ENCODE data around the gene CREM. TPM values are rescaled to one million over a fixed set of nuclear protein-coding genes. Genes with fewer than 3 reads are reported as not detected.

Gene CREM
- total and polyA plus RNA-seq, 8 donors, result 8.5 to 21.9 (median 12.1) TPM

DNA sequence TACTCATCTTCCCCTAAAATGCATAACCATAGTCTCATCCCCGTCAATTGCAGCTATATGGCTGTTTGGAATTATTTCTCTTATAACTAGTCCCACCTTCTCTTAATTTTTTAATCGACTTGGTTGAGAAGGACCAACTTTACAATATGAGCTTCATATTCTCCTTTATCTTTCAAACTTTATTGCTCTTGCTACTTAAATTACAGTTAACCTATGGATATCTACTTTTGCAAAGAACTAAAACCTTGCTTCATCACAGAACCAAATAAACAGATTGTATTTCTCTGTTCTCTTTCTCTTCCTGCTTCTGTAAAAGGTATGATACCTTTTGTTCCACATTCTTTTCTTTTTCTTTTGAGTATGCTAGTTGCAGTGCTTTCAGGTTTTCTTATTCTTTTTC lies 6.1 kb downstream of the CREM start:
- Histone ChIP-seq H3K4me3 (no peak overlapping the region), H3K36me3 (no peaks in the 10 kb centered on the region), H3K9me3 (no peaks in the 10 kb centered on the region), H3K27ac (no peak overlapping the region), H3K27me3 (no peaks in the 10 kb centered on the region), H3K4me1 (peaks cover 5 to 21% (median 8%) of the 10 kb centered on the region in 3 donors)
- ATAC-seq (no peak), DNase-seq (no peak), FAIRE-seq (no peak)
- TF ChIP-seq, protein P1, sequence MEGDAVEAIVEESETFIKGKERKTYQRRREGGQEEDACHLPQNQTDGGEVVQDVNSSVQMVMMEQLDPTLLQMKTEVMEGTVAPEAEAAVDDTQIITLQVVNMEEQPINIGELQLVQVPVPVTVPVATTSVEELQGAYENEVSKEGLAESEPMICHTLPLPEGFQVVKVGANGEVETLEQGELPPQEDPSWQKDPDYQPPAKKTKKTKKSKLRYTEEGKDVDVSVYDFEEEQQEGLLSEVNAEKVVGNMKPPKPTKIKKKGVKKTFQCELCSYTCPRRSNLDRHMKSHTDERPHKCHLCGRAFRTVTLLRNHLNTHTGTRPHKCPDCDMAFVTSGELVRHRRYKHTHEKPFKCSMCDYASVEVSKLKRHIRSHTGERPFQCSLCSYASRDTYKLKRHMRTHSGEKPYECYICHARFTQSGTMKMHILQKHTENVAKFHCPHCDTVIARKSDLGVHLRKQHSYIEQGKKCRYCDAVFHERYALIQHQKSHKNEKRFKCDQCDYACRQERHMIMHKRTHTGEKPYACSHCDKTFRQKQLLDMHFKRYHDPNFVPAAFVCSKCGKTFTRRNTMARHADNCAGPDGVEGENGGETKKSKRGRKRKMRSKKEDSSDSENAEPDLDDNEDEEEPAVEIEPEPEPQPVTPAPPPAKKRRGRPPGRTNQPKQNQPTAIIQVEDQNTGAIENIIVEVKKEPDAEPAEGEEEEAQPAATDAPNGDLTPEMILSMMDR (IDR thresholded peaks at IDR 0.05), result no peak
- 94 to 95% methylated on average over 2 of the region's 2 CpGs for WGBS, 2 donors
- intact Hi-C loops (cut with DNase I), result no loop called here

DNA sequence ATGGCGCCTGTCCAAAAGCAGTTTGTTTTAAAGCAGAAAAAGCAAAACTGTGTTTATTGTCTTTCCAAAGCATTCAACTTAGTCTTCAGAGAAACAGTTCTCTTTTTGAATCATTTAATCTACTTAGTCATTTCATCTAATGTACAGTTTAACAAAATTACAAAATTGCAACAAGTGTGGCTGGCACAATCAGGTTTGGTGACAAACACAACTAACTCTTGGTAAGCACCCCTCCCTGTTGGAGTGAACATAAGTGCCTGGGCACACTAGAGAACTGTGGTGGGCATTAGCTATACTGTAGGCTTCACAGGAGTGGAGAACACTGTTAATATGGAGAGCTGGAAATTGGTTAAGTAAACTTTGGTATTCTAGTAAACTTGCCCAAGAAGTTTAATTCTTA lies 6.9 kb downstream of the CREM start:
- WGBS, 2 donors, result 95 to 96% methylated on average over 1 of the region's 1 CpG
- intact Hi-C loops (cut with DNase I), result no loop called here
- FAIRE-seq (no peak), DNase-seq (no peak), ATAC-seq (no peak)
- H3K4me1 ChIP-seq, result peaks cover 5 to 21% (median 8%) of the 10 kb centered on the region in 3 donors
- no peaks in the 10 kb centered on the region for H3K27me3 ChIP-seq
- H3K9me3 ChIP-seq, result no peaks in the 10 kb centered on the region
- no peak overlapping the region for H3K4me3 ChIP-seq
- TF ChIP-seq, protein P1 (IDR thresholded peaks at IDR 0.05), result no peak
- H3K27ac ChIP-seq, result no peak overlapping the region
- H3K36me3 ChIP-seq, result no peaks in the 10 kb centered on the region

DNA sequence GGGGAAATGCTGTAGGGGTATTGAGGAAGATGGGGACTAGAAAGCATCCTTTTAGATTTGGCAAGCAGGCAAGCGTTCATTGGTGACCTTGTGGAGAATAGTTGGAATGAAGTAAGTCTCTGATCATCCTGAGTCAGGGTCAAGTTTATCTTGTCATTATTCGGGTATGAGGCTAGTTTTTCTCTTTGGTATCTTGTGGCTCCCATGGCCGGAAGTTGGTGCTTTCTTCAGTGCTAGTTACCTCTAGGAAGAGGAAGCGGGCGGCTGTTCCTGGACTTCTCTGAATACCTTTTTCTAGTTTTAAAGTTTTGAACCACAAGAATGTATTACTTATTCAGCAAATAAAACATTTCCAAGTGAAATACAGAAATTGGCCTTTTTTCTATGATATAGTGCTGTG lies 9.2 kb downstream of the CREM start:
- no peak overlapping the region for H3K27ac ChIP-seq
- no peaks in the 10 kb centered on the region for H3K36me3 ChIP-seq
- ATAC-seq (no peak), DNase-seq (no peak), FAIRE-seq (no peak)
- no peaks in the 10 kb centered on the region for H3K27me3 ChIP-seq
- WGBS, 2 donors, result 80 to 85% methylated on average over 5 of the region's 5 CpGs
- H3K9me3 ChIP-seq, result no peaks in the 10 kb centered on the region
- peaks cover 0 to 10% (median 0%) of the 10 kb centered on the region in 3 donors for H3K4me1 ChIP-seq
- H3K4me3 ChIP-seq, result no peak overlapping the region
- TF ChIP-seq, protein P1 (IDR thresholded peaks at IDR 0.05), result no peak
- intact Hi-C loops (cut with DNase I), result no loop called here

DNA sequence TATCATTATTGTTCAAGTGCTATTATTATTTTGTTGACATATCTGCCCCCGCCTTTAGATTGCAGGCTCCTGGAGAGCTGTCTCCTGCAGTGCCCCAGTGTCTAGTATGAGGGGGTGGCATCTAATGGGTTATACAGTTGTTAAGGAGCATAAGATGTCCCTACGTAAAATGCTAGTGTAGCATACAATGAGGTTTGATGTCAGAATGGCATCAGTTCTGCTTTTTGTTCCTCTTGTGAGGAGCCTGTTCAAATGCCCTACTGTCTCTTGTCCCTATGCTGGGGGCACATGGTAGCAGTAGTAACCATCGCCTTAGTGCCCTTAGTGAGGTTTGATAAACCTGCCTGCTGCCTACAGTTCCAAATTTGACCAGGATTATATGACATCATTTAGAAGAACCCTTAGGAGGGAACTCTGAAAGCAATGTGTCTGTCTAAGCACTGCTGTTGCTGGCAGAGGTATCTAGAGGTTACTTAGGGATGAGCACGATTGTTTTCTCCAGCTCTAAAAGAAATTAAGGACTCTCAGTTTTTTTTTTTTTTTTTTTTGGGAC lies 9.7 kb downstream of the CREM start:
- no peak for FAIRE-seq
- WGBS, 2 donors, result 90 to 92% methylated on average over 4 of the region's 4 CpGs
- TF ChIP-seq, protein P1 (IDR thresholded peaks at IDR 0.05), result no peak

DNA sequence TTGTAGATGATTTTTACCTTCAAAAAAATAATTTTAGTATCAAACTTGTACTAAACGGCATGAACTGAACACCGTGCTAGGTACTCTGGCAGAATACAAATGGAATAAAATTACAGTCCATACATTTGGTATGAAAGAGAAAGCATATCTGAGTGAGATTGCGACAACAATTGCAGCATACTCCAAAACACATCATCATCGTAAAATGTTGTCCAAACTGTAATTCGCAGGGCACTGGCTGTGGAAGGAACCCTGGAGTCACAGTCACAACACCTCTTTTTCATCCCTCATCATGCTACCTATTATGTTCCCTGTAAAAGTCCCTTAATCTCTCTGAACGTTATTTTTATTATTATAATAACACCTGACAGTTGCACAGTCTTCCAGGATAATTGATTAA lies 13.5 kb downstream of the CREM start:
- no peaks in the 10 kb centered on the region for H3K9me3 ChIP-seq
- WGBS, 2 donors, result 80 to 83% methylated on average over 6 of the region's 6 CpGs
- H3K27ac ChIP-seq, result peak overlapping the region in 2 of 4 donors; percentile 4 to 27
- intact Hi-C loops (cut with DNase I), result loop anchor here in 1 of 3 donors (10.0 kb wide), 1 partner anchor 55 kb away; no protein-coding TSS in a partner anchor
- no peaks in the 10 kb centered on the region for H3K27me3 ChIP-seq
- FAIRE-seq (no peak), ATAC-seq (no peak), DNase-seq (no peak)
- TF ChIP-seq, protein P1 (IDR thresholded peaks at IDR 0.05), result no peak
- H3K36me3 ChIP-seq, result no peaks in the 10 kb centered on the region
- H3K4me3 ChIP-seq, result no peak overlapping the region
- peaks cover 0 to 8% (median 0%) of the 10 kb centered on the region in 3 donors for H3K4me1 ChIP-seq

More for the DNA sequence above, 9.7 kb downstream of the CREM start:
- Histone ChIP-seq H3K36me3 (no peaks in the 10 kb centered on the region), H3K27ac (no peak overlapping the region), H3K4me1 (peaks cover 0 to 8% (median 0%) of the 10 kb centered on the region in 3 donors), H3K4me3 (no peak overlapping the region), H3K9me3 (no peaks in the 10 kb centered on the region), H3K27me3 (no peaks in the 10 kb centered on the region)
- intact Hi-C loops (cut with DNase I), result no loop called here
- ATAC-seq, result peak in 2 of 4 donors; percentile 35 to 41
- DNase-seq, result no peak
